ENCODE data around the gene ZSCAN16.

ZSCAN16 gene

DNA sequence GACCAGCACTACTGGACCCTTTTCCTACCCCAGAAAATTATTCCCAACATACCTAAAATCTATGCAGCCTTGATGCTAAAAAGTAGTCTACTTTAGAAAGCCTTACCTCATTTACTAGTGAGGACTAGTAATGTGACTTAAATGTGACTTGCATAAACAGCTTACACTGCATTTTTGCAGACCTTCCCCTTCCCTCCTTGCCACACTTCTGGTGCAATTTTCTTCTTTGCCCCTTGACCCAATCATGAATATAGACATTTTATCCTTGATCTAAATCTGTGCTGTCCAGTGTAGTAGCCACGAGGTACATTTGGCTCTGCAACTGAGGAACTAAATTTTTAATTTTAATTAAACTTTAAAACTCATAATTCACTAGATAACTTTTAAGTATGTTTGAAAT lies 10.3 kb downstream of the ZSCAN16 start:
- DNase-seq: no peak

DNA sequence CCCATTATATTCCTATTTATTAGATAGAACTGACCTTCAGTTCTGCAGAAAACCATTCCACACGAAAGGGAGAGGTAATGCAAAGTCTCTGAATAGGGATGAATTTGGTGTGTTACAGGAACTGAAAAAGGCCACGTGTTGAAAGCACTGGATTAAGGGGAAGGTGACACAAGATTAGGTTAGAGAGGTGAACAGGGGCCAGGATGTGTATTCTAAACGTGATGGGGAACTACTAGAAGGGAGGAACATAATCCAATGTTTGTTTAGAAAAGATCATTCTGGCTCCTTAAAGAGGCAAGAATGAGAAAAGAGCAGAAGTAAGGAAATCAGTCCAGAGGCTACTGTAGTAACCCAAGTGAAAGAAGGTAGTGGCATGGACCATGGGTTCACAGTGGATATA lies 11.0 kb downstream of the ZSCAN16 start:
- DNase-seq: no peak

DNA sequence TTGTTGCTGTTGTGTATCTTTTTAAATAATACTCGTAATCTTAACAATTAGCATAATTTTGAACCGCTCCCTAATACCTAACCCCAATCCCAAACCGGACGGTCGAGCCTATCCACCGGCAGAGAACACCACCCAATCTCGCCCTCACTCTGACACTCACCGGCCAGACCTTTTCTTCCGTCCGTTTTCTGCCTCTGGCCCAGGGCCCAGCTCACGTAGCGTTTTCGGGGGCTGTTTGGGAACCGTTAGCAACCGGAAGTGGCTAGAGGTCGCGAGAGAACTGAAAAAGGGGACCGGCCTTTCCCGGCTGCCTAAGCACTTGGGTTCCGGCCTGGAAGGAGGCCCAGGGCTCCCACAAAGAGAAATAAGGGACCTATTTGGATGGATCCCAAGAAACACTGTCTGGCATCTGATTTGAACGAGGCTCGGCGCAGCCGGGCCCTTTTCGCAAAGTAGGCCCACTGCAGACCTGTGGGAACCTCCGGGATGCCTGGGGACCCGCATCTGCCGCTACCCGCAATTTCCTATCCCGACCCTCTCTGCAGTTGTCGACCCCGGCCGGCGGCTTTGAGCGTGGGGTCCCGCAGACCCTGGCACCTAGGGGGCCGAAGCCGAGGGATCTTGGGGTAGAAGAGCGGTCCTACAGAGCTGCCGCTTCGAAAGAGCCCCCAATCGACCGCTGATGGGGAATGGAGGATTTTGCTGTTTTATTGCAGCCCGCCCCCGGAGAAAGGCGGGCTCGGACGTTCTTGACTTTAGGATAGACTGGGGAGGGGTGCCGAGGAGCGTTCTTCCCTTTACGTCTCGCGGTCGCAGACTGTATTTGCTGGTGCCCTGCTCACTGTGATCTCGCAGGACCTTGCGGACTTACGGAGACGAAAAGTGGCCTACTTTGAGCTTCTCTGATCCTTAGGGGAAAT lies 12.4 kb downstream of the ZSCAN16 start:
- peak; percentile 80 for DNase-seq

- DNase-seq: peak; percentile 69
Measured at GRCh38 chr6:28137505-28137981, 13.1 kb downstream of the ZSCAN16 start.

- no peak for DNase-seq
Measured at GRCh38 chr6:28139860-28140543, 15.6 kb downstream of the ZSCAN16 start.

- DNase-seq: no peak
Measured at GRCh38 chr6:28140616-28141015, 16.2 kb downstream of the ZSCAN16 start.

DNA sequence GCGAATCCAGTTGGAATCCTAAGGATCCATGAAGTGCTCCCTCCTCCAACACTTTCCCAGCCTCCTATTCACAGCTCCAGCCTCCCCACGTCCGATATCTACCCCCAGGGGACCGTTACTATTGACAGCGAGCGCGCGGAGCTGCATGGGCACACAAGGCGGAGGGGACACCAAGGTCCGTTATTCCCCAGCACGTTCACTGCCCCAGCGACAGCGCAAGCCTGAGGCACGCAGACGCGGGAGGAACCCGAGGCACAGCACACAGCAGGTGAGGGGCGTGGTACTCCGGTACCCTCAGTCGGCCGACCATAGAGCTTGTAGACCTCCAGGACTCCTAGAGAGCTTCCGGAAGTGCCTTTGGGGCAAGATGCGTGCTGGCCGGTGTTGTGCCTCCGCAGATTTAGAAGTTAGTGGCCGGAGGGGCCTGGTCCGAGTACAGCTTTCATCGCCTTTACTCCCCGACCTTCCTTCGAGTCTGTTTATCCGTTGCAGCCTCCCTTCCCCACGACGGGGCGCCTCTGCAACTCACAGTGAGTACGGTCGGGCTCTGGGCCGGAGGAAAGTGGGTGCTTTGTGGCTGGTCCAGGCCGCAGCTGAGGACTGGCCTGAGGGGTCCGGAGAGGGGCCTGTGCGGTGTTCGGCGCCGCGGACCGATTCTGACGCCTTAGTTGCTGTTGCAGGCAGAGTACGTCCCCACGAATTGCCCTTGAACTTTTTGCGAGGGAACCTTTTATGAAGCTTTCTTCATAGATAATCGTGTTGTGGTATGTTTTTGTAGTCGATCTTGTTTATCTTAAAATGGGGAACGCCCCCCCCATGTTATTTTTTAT lies 17.3 kb downstream of the ZSCAN16 start, which contains the start of gene ZKSCAN8:
Gene ZKSCAN8, plus strand, starts transcription at position 384 of the 830 bp plus-strand sequence. CDS start 6,525 bp downstream, outside the sequence.
- DNase-seq: peak; percentile 89

GRCh38 chr6:28142446-28142845 lies 18.0 kb downstream of the ZSCAN16 start:
- no peak for DNase-seq

GRCh38 chr6:28145231-28145630 lies 20.8 kb downstream of the ZSCAN16 start:
- no peak for DNase-seq

- no peak for DNase-seq
Measured at GRCh38 chr6:28152531-28152930, 28.1 kb downstream of the ZSCAN16 start.

DNA sequence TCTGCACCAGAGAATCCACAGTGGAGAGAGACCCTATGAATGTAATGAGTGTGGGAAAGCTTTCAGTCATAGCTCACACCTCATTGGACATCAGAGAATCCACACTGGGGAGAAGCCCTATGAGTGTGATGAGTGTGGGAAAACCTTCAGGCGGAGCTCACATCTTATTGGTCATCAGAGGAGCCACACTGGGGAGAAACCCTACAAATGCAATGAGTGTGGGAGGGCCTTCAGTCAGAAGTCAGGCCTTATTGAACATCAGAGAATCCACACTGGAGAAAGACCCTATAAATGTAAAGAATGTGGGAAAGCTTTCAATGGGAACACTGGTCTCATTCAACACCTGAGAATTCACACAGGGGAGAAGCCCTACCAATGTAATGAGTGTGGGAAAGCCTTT lies 29.1 kb downstream of the ZSCAN16 start:
- no peak for DNase-seq

DNA sequence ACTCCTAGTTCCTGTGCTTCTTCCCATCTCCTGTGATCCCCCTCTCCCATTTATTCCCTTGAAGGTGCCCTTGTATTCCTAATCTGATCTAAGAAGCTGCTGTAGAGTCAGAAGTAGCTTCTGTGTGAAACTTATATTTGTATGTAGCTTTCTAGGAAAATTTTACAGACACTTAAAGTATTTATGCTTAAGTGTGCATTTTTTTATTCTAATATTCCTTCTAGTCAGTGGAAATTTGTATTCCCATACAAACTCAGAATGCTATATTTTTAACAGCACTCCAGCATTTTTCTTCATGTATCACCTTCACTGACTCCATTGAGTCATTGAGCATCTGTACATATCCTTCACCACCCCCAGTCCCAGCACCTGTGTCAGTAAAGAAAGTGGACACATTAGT lies 29.9 kb downstream of the ZSCAN16 start:
- DNase-seq: no peak

- no peak for DNase-seq
Measured at GRCh38 chr6:28158318-28158717, 33.9 kb downstream of the ZSCAN16 start.

DNA sequence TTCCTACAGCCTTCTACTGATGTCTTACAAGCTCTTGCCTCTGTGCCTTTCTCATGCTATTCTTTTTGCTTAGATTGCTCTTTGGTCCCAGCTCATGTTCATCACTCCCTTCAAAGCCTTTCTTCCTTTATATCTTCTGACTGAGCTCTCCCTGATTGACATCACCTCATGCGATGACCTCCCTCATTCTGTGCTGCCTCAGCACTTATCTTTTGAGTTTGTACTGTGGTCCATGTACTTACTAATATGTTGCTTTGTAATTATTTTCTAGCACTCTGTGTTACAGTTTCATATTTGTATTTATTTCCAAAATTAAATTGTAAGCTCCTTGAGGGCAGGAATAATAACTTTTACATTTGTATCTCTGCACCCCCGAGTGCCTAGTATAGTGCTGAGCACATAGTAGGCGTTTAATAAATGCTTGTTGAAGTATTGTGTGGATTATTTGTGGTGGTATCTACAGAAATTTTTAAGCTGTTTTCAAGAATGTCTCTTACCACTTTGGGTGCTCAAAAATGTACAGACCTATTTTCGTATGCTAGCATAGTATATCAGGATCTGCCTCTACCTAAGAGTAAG lies 34.7 kb downstream of the ZSCAN16 start:
- DNase-seq: no peak

DNA sequence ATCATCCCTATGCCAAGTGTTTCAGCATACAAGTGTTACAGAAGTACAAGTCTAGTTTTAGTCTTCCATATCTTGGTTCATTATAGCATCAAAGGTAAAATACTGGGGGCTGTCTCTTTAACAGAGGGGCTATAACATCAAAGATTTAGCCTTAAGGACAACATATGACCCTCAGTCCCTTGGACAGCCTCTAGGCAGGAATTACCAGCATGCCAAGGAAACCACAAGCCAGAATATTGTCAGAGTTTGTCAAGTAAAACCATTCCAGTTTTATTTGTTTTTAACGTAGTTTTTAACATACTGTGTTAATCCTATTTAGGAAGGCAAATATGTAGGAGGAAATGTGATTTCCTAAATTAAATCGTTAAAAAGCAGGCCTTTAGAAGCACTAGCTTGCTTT lies 35.8 kb downstream of the ZSCAN16 start:
- no peak for DNase-seq

DNA sequence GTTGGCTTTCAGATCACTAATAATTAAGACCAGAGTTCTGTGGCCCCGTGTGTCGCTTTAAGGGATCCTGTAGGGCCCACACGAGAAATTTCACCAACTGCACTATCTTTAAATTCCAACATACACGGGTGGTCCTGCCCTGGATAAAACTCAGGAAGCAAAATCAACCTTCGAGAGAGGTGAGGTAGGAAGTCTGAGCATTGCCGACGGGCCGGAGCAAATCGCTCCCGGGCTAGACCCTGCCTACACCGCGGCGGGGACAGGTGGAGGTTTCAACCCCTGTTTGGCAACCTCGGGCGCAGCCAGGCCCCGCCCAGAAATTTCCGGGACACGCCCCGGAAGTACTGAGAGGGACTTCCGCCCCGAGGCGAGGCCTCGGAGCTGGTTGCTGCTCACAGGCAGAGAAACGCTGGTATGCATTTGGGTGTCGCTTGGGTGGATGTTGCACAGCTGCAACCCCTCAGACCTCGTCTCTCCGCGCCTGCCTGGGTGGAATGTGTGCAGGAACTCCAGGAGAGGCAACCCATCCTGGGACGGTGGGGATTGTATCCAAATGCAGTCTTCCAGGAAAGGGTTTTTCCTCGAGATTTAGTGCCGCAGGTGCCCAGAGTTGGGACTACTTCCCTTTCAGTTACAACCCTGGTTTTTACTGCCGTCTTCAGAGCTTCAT lies 37.1 kb downstream of the ZSCAN16 start:
- peak; percentile 82 for DNase-seq

DNA sequence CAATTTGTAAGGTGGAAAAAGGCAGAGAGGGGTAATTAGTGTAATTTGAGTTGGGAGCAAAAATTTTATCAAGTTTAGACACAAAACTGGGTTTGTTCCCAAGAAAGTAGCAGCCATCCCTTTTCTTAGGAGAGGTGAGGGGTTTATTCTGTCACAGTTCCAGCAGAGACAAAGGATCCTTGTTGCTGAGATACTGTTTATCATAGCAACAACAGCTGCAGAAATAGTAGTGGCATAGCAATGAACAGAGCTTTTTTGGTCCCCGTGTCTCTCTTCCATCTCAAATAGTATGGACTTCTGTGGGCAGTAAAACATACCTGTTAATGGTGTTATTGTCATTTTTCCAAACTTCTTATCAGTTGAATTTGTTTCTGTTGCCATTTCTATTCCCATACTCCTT lies 41.2 kb downstream of the ZSCAN16 start:
- no peak for DNase-seq

GRCh38 chr6:28167068-28167467 lies 42.7 kb downstream of the ZSCAN16 start:
- no peak for DNase-seq

DNA sequence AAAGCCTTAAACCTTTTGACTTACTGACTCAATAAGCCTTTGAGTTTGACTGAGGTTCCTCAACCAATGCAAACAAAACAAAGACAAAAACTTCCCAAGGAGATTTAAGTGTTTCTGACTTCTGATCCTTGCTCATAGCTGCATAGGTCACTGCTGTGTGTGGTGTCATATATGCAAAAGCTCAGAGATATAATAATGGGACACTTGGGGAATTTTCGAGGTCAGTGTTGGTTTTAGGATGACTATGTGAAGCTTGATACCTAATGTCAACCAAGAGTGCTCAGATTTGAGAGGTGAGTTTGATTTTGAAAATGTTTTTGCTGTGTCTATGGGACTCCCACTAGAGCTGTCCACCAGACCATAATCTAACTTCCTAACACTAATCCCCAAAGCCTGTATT lies 43.5 kb downstream of the ZSCAN16 start:
- DNase-seq: no peak

- no peak for DNase-seq
Measured at GRCh38 chr6:28171271-28171670, 46.9 kb downstream of the ZSCAN16 start.

GRCh38 chr6:28172006-28172405 lies 47.6 kb downstream of the ZSCAN16 start:
- DNase-seq: no peak

DNA sequence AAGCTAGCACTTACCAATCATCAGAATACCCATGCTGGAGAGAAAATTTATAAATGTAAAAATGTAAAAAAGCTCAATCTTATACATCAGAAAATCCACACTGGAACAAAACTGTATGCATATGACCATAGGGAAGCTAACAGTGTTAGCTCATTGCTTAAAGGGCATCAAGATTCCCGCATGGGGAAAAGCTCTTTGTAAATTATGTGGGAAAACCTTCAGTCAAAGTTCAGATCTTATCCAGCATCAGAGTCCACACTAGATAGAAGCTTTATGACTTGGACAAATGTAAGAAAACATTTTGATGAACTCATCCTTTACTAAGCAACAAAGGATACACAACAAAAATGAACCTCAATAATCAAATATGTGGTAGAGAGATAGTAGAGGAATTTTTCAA lies 52.0 kb downstream of the ZSCAN16 start:
- DNase-seq: no peak
